Neural cell (in vitro differentiated cells): ENCODE results near the gene NEURL3. TPM values are rescaled to one million over a fixed set of nuclear protein-coding genes. Genes with fewer than 3 reads are reported as not detected.

Source experiments
- H2AFZ ChIP-seq: fragments of 200-600, 300-800 bp; sonication (generic), shearing (Covaris generic); 2 replicates; pipeline ENCODE4 v1.6.0; 2014; ENCODE audit warnings: low read depth, mild to moderate bottlenecking, antibody characterized with exemption, low read length, moderate library complexity
- H3F3A ChIP-seq: fragments of 200-600 bp; shearing (Covaris generic); 2 replicates; pipeline ENCODE4 v1.6.1; 2016; ENCODE audit warnings: mild to moderate bottlenecking, moderate library complexity, mixed read lengths, antibody characterized with exemption, low read length; ENCODE audit not compliant: insufficient read depth, poor library complexity, severe bottlenecking
- H3K27ac ChIP-seq: fragments of 200-600, 300-800 bp; sonication (generic), shearing (Covaris generic); 2 replicates; pipeline ENCODE4 v1.5.1; 2014; ENCODE audit warnings: mild to moderate bottlenecking, low read length, moderate library complexity
- H3K27me3 ChIP-seq: fragments of 300-800, 200-600 bp; sonication (generic), shearing (Covaris generic); 2 replicates; pipeline ENCODE4 v1.6.0; 2014; ENCODE audit warnings: mild to moderate bottlenecking, low read depth, low read length, moderate library complexity; ENCODE audit not compliant: insufficient read depth
- H3K36me3 ChIP-seq: fragments of 300-800, 200-600 bp; sonication (generic), shearing (Covaris generic); 2 replicates; pipeline ENCODE4 v1.5.1; 2014; ENCODE audit warnings: mild to moderate bottlenecking, antibody characterized with exemption, low read length, moderate library complexity; ENCODE audit not compliant: insufficient read depth
- H3K4me2 ChIP-seq: fragments of 300-800, 200-600 bp; sonication (generic), shearing (Covaris generic); 2 replicates; pipeline ENCODE4 v1.6.0; 2014; ENCODE audit warnings: mild to moderate bottlenecking, low read length
- H3K4me3 ChIP-seq: fragments of 300-800, 200-600 bp; sonication (generic), shearing (Covaris generic); 2 replicates; pipeline ENCODE4 v1.5.1; 2014; ENCODE audit warnings: mild to moderate bottlenecking, low read length, moderate library complexity
- H3K79me2 ChIP-seq: fragments of 200-600 bp; shearing (Covaris generic); replicated peaks from 2 replicates; pipeline ENCODE4 v1.6.0; 2014; ENCODE audit warnings: mild to moderate bottlenecking, low read length, moderate library complexity; ENCODE audit not compliant: insufficient read depth
- H3K9ac ChIP-seq: fragments of 300-800, 200-600 bp; sonication (generic), shearing (Covaris generic); 2 replicates; pipeline ENCODE4 v1.6.1; 2016; ENCODE audit warnings: mild to moderate bottlenecking, low read length, mixed read lengths
- H3K9me2 ChIP-seq: fragments of 200-600 bp; shearing (Covaris generic); 2 replicates; pipeline ENCODE4 v1.6.1; 2016; ENCODE audit warnings: mild to moderate bottlenecking, low read length, mixed read lengths; ENCODE audit not compliant: insufficient read depth
- H3K9me3 ChIP-seq: fragments of 200-600, 300-800 bp; sonication (generic), shearing (Covaris generic); 2 replicates; pipeline ENCODE4 v1.6.1; 2016; ENCODE audit warnings: mild to moderate bottlenecking, mixed run types, low read length, moderate library complexity, mixed read lengths
- H4K20me1 ChIP-seq: fragments of 200-600 bp; shearing (Covaris generic); 2 replicates; pipeline ENCODE4 v1.6.1; 2016; ENCODE audit warnings: mild to moderate bottlenecking, mixed run types; ENCODE audit not compliant: insufficient read depth
- CTCF ChIP-seq: fragments of 450-650 bp; IDR thresholded peaks from 2 replicates; pipeline ENCODE4 v1.5.1; 2014; ENCODE audit warnings: antibody characterized with exemption, mild to moderate bottlenecking, moderate library complexity; ENCODE audit not compliant: poor library complexity, severe bottlenecking
- EP300 ChIP-seq: fragments of 450-650 bp; conservative IDR thresholded peaks from 2 replicates; pipeline ENCODE4 v1.6.1; 2014; ENCODE audit warnings: antibody characterized with exemption, mild to moderate bottlenecking, moderate library complexity; ENCODE audit not compliant: poor library complexity, severe bottlenecking
- EZH2 ChIP-seq: fragments of 200-600, 300-800 bp; shearing (Covaris generic), sonication (generic); IDR thresholded peaks from 2 replicates; pipeline ENCODE4 v1.6.1; 2014; ENCODE audit warnings: antibody characterized with exemption, low read length, borderline replicate concordance, mild to moderate bottlenecking; ENCODE audit not compliant: insufficient read depth, poor library complexity, severe bottlenecking
- MXI1 ChIP-seq: fragments of 450-650 bp; conservative IDR thresholded peaks from 2 replicates; pipeline ENCODE4 v1.6.1; 2014; ENCODE audit warnings: antibody characterized with exemption, mild to moderate bottlenecking; ENCODE audit not compliant: poor library complexity, severe bottlenecking
- POLR2AphosphoS5 ChIP-seq: IDR thresholded peaks from 2 replicates; pipeline ENCODE4 v1.6.1; 2012
- RAD21 ChIP-seq: fragments of 450-650 bp; conservative IDR thresholded peaks from 2 replicates; pipeline ENCODE4 v1.6.1; 2014; ENCODE audit warnings: antibody characterized with exemption, mild to moderate bottlenecking, moderate library complexity
- REST ChIP-seq: IDR thresholded peaks from 2 replicates; pipeline ENCODE4 v1.6.1; 2012; ENCODE audit warnings: borderline replicate concordance
- SMC3 ChIP-seq: fragments of 450-650 bp; conservative IDR thresholded peaks from 2 replicates; pipeline ENCODE4 v1.6.1; 2014; ENCODE audit warnings: antibody characterized with exemption, mild to moderate bottlenecking, moderate library complexity; ENCODE audit not compliant: poor library complexity
- TAF1 ChIP-seq: IDR thresholded peaks from 2 replicates; pipeline ENCODE4 v1.6.1; 2012; ENCODE audit warnings: low read depth
- polyA plus RNA-seq: library from polyadenylated mRNA; depleted of rRNA; stranded (reverse); fragments of >200 nt; gene quantifications from 2 replicates; pipeline ENCODE4 v1.2.3, GENCODE V29; 2014

The NEURL3 gene
- polyA plus RNA-seq, 1 donor from 2014 or later, result not detected

DNA sequence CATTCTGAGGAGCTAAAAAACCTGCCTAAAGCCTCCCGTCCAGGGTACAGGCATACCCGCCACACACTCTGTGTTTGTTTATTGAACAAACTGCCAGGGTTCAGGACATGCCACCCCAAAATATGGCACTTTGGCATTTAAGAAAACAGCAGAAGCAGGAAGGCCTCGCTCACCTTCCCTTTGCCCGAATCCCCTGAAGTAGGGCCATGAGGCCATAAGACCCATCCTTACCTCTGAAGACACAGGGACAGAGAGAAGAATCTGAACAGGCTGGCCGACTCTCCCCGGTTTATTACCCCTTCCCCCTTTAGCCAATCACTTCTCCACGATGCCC, 1.7 kb upstream of the NEURL3 start:
- H3K79me2 ChIP-seq, result no peaks in the 10 kb centered on the region
- H3K9ac ChIP-seq, result no peak overlapping the region
- no peak overlapping the region for H3K4me3 ChIP-seq
- H2AFZ ChIP-seq, result no peak overlapping the region
- no peaks in the 10 kb centered on the region for H3K9me2 ChIP-seq
- H3K27ac ChIP-seq, result no peak overlapping the region
- H3K9me3 ChIP-seq, result no peaks in the 10 kb centered on the region
- no peaks in the 10 kb centered on the region for H3K36me3 ChIP-seq
- H4K20me1 ChIP-seq, result no peaks in the 10 kb centered on the region
- no peak for TF ChIP-seq EP300
- no peak for TF ChIP-seq SMC3
- TF ChIP-seq CTCF, result no peak
- no peak for TF ChIP-seq EZH2
- no peak for TF ChIP-seq RAD21
- no peak for TF ChIP-seq POLR2AphosphoS5
- no peak for TF ChIP-seq MXI1
- no peak for TF ChIP-seq REST
- TF ChIP-seq TAF1, result no peak
- no peak overlapping the region for H3K4me2 ChIP-seq
- H3K27me3 ChIP-seq, result no peaks in the 10 kb centered on the region
- no peaks in the 10 kb centered on the region for H3F3A ChIP-seq

- TF ChIP-seq EP300 (no peak), CTCF (no peak), TAF1 (no peak), REST (no peak), MXI1 (no peak), SMC3 (no peak)
- H3K27me3 ChIP-seq, result no peaks in the 10 kb centered on the region
- no peak overlapping the region for H2AFZ ChIP-seq
- no peak overlapping the region for H3K9ac ChIP-seq
- no peak overlapping the region for H3K27ac ChIP-seq
- H4K20me1 ChIP-seq, result no peaks in the 10 kb centered on the region
- H3K4me3 ChIP-seq, result no peak overlapping the region
- no peaks in the 10 kb centered on the region for H3K36me3 ChIP-seq
- no peak overlapping the region for H3K4me2 ChIP-seq
- no peaks in the 10 kb centered on the region for H3K9me2 ChIP-seq
- H3F3A ChIP-seq, result no peaks in the 10 kb centered on the region
- H3K79me2 ChIP-seq, result no peaks in the 10 kb centered on the region
- H3K9me3 ChIP-seq, result no peaks in the 10 kb centered on the region
Measured at GRCh38 chr2:96506016-96506906, 1.1 kb upstream of the NEURL3 start.
